ENCODE results near the gene GPR55. TPM values are rescaled to one million over a fixed set of nuclear protein-coding genes. Genes with fewer than 3 reads are reported as not detected.
A peak's percentile ranks its signal among the peaks of the same experiment; 100 is the strongest.

The GPR55 gene
- total and polyA plus RNA-seq, 8 donors: 0.13 to 0.37 (median 0.19) TPM; not detected in 5

DNA sequence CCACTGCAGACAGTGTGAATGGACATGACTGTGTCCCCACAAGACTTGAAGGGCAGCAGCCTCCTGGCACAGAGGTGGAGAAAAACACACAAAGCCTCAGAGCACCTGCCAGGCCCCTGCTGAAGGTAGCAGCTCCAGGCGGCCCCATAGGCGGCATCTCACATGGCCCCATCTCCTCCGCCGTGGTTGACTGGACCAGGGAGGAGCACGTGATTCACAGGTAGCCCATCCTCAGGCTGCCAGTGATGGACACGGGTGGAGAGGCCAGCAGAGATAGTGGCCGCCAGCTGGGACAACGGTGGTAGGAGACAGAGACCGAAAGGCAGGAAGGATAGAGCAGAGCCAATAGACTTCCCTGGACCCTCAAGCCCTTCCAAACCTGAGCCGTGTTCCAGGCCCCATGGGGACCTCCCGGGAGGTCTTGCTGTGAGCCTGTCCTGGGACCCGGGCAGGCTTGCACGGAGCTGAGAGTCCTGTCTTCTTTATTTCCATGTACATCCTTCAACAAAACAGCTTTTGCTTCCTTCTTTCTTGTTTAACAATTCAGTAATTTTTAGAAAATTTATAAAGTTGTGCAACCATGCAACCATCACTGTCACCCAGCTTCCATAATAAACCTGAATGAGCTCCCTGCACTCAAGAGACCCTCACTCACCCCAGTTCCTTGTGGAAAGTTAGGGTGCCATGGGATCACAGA, 26.9 kb downstream of the GPR55 start:
- Histone ChIP-seq H3K36me3 (no peaks in the 10 kb centered on the region), H3K27ac (no peak overlapping the region), H3K4me1 (peaks cover 0 to 12% (median 2%) of the 10 kb centered on the region in 4 donors), H3K27me3 (peaks cover 0 to 24% (median 0%) of the 10 kb centered on the region in 3 donors), H3K4me3 (no peak overlapping the region), H3K9me3 (no peaks in the 10 kb centered on the region)
- intact Hi-C loops (cut with DNase I; ENCODE audit: low total_unique reads): no loop called here
- DNase-seq: peak in 1 of 2 donors; percentile 25
- no peak for TF ChIP-seq POLR2A (IDR thresholded peaks at IDR 0.05)
- TF ChIP-seq EP300 (IDR thresholded peaks at IDR 0.05): no peak
- no peak for TF ChIP-seq POLR2AphosphoS5 (IDR thresholded peaks at IDR 0.05)
- no peak for TF ChIP-seq CTCF (IDR thresholded peaks at IDR 0.05)
- 87 to 93% (median 91%) methylated on average over 13 of the region's 13 CpGs for WGBS, 5 donors

DNA sequence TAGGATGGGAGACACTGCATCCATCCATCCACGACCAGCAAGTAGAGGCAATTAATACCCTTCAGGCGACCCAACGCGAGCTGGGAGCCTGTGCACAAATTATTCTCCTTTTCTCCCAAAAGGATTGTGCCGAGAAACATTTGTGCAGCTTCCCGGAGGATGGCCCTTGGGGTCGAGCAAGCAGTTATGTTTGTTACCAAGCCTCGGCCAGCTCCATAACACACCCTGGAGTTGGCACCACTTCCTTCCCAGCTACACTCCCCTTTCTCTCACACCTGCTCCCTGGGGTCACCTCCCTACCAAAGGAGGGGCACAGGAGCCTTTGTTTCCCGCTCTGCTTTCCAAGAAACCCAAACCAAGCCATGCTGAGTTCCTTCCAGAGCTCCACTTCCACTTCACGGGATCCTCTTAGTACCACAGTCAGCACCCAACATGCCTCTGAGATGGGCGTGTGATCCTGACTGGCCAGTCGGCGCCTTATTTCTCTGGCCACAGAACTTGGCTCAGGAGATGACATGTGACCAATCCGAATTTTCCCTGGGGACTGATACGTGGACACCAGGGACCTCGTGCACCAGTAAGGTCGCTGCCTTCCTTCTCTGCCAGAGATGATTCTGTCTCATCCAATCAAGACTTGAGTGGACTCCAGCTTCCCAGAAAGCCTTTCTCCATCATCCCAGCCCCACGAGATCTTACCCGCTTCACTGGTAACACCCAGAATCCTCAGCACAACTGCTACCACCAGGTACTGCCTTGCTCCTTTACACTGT, 28.5 kb downstream of the GPR55 start:
- Histone ChIP-seq H3K36me3 (no peaks in the 10 kb centered on the region), H3K4me1 (peaks cover 0 to 12% (median 2%) of the 10 kb centered on the region in 4 donors), H3K27ac (peak overlapping the region in 1 of 5 donors; percentile 31), H3K9me3 (no peaks in the 10 kb centered on the region), H3K4me3 (no peak overlapping the region), H3K27me3 (peaks cover 0 to 22% (median 0%) of the 10 kb centered on the region in 3 donors)
- intact Hi-C loops (cut with DNase I; ENCODE audit: low total_unique reads): no loop called here
- TF ChIP-seq POLR2A (IDR thresholded peaks at IDR 0.05) (no peak), POLR2AphosphoS5 (IDR thresholded peaks at IDR 0.05) (no peak), CTCF (IDR thresholded peaks at IDR 0.05) (no peak), EP300 (IDR thresholded peaks at IDR 0.05) (no peak)
- WGBS, 5 donors: 79 to 87% (median 83%) methylated on average over 19 of the region's 19 CpGs
- DNase-seq: no peak

GRCh38 chr2:230895536-230896345, 29.3 kb downstream of the GPR55 start:
- H3K4me1 ChIP-seq: peaks cover 0 to 12% (median 2%) of the 10 kb centered on the region in 4 donors
- DNase-seq: peak; percentile 48 to 70
- intact Hi-C loops (cut with DNase I; ENCODE audit: low total_unique reads): no loop called here
- H3K4me3 ChIP-seq: no peak overlapping the region
- H3K36me3 ChIP-seq: no peaks in the 10 kb centered on the region
- peak overlapping the region in 1 of 5 donors; percentile 57 for H3K27ac ChIP-seq
- TF ChIP-seq CTCF (IDR thresholded peaks at IDR 0.05) (no peak), EP300 (IDR thresholded peaks at IDR 0.05) (no peak), POLR2AphosphoS5 (IDR thresholded peaks at IDR 0.05) (peak in 1 of 3 donors; percentile 29), POLR2A (IDR thresholded peaks at IDR 0.05) (no peak)
- 29 to 48% (median 40%) methylated on average over 3 to 6 of the region's 6 CpGs for WGBS, 5 donors
- H3K27me3 ChIP-seq: peaks cover 0 to 16% (median 0%) of the 10 kb centered on the region in 3 donors
- no peaks in the 10 kb centered on the region for H3K9me3 ChIP-seq

Data from stomach (tissue), 9 donors.